Parathyroid adenoma (tissue), 2 donors: Measurements from ENCODE around the gene RAF1.

Experiments used
- H2AFZ ChIP-seq: fragments of 300-600 bp; sonication (generic); one replicate; pipeline ENCODE4 v1.7.0; 2017; ENCODE audit warnings: antibody characterized with exemption, mild to moderate bottlenecking
- H3K27ac ChIP-seq: fragments of 300-600 bp; sonication (generic); one replicate; pipeline ENCODE4 v1.7.0; 2017
- H3K27me3 ChIP-seq: fragments of 300-600 bp; sonication (generic); one replicate; pipeline ENCODE4 v1.7.0; 2017; ENCODE audit warnings: low read length; ENCODE audit not compliant: control insufficient read depth, insufficient read depth
- H3K36me3 ChIP-seq: fragments of 300-600 bp; sonication (generic); one replicate; pipeline ENCODE4 v1.7.0; 2017; ENCODE audit warnings: low read length; ENCODE audit not compliant: control insufficient read depth, insufficient read depth
- H3K4me1 ChIP-seq: fragments of 300-600 bp; sonication (generic); one replicate; pipeline ENCODE4 v1.7.0; 2017; ENCODE audit warnings: control low read depth
- H3K4me2 ChIP-seq: fragments of 300-600 bp; sonication (generic); one replicate; pipeline ENCODE4 v1.7.0; 2017; ENCODE audit warnings: low read length
- H3K4me3 ChIP-seq: fragments of 300-600 bp; sonication (generic); one replicate; pipeline ENCODE4 v1.7.0; 2017; ENCODE audit warnings: low read depth, low read length
- H3K79me2 ChIP-seq: fragments of 300-600 bp; sonication (generic); one replicate; pipeline ENCODE4 v1.7.0; 2017; ENCODE audit warnings: control low read depth
- H3K9ac ChIP-seq: fragments of 300-600 bp; sonication (generic); one replicate; pipeline ENCODE4 v1.7.0; 2017; ENCODE audit warnings: mild to moderate bottlenecking
- H3K9me3 ChIP-seq: fragments of 300-600 bp; sonication (generic); one replicate; pipeline ENCODE4 v1.7.0; 2017; ENCODE audit warnings: low read length; ENCODE audit not compliant: control insufficient read depth
- TF ChIP-seq, protein P1 (sequence below): fragments of 300-600 bp; sonication (generic); IDR thresholded peaks from one replicate; pipeline ENCODE4 v1.7.0; 2017; ENCODE audit warnings: antibody characterized with exemption, mild to moderate bottlenecking
- donor health status: primary hyperparathyroidism.

The RAF1 gene

DNA sequence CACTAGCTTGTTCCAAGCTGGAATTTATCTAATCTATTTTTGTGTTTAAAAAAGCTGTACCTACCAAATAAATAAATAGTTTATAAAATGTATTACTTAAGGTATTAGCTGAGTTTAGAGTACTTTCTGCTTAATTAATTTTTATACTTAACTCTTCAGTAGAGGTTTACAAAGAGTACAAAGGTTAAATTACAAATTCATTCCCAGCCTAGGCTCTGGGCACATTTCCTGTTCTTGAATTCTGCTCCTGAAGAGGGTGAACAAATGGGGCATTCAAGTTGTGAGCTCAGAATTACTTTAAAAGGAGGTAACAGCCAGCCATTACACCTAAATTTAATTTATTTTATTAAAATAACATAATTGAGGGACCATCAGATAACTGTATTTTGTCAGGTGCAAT, 80.6 kb downstream of the RAF1 start:
- H2AFZ ChIP-seq: no peak overlapping the region
- no peaks in the 10 kb centered on the region for H3K9me3 ChIP-seq
- no peak overlapping the region for H3K4me2 ChIP-seq
- no peaks in the 10 kb centered on the region for H3K27me3 ChIP-seq
- H3K4me3 ChIP-seq: no peak overlapping the region
- H3K4me1 ChIP-seq: no peaks in the 10 kb centered on the region
- no peaks in the 10 kb centered on the region for H3K36me3 ChIP-seq
- no peak overlapping the region for H3K27ac ChIP-seq
- no peak overlapping the region for H3K9ac ChIP-seq
- TF ChIP-seq, protein P1, sequence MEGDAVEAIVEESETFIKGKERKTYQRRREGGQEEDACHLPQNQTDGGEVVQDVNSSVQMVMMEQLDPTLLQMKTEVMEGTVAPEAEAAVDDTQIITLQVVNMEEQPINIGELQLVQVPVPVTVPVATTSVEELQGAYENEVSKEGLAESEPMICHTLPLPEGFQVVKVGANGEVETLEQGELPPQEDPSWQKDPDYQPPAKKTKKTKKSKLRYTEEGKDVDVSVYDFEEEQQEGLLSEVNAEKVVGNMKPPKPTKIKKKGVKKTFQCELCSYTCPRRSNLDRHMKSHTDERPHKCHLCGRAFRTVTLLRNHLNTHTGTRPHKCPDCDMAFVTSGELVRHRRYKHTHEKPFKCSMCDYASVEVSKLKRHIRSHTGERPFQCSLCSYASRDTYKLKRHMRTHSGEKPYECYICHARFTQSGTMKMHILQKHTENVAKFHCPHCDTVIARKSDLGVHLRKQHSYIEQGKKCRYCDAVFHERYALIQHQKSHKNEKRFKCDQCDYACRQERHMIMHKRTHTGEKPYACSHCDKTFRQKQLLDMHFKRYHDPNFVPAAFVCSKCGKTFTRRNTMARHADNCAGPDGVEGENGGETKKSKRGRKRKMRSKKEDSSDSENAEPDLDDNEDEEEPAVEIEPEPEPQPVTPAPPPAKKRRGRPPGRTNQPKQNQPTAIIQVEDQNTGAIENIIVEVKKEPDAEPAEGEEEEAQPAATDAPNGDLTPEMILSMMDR: no peak
- no peaks in the 10 kb centered on the region for H3K79me2 ChIP-seq

DNA sequence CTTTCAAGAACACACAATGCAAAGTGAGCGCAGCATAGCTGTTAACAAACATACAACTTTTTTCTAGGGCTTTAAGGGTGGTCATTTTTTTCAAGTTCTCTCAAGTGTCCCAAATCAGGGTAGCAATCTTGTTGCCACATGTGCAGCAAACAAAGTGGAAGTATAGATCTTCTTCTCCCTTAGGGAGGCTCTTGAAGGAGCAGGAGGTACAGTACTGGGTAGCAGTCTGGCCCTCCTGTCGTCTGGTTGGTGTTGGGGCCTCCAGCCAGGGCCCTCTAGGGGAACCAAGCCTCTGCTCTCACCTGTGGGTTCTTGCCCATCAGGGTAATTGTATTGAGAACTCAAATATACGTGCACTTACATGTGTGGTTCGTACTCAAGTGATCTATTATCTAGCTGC, 81.2 kb downstream of the RAF1 start:
- no peak overlapping the region for H2AFZ ChIP-seq
- no peak overlapping the region for H3K27ac ChIP-seq
- H3K4me1 ChIP-seq: no peaks in the 10 kb centered on the region
- H3K4me3 ChIP-seq: no peak overlapping the region
- TF ChIP-seq, protein P1: no peak
- H3K27me3 ChIP-seq: no peaks in the 10 kb centered on the region
- no peaks in the 10 kb centered on the region for H3K36me3 ChIP-seq
- no peak overlapping the region for H3K9ac ChIP-seq
- no peaks in the 10 kb centered on the region for H3K9me3 ChIP-seq
- no peak overlapping the region for H3K4me2 ChIP-seq
- no peaks in the 10 kb centered on the region for H3K79me2 ChIP-seq

DNA sequence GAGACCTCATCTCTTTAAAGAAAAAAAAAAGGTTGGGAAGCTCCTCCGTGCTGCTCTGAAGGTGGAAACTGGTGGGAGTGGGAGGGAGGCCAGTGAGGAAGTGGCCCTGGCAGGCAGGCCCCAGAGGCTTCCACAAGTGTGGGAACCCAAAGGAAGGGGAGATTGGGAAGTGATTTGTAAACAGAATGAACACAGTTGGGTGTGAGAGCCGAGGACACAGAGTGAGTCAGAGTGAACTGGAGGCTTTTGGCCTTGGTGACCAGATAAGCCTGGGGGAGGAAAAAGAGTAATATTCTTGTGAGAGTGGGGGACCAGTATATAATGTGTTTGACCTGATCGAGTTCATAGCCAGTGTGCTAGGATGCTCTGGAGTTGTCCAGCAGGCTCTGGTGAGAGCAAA, 84.0 kb downstream of the RAF1 start:
- Histone ChIP-seq H3K4me3 (no peak overlapping the region), H3K4me2 (no peak overlapping the region), H3K36me3 (no peaks in the 10 kb centered on the region), H2AFZ (no peak overlapping the region), H3K27me3 (no peaks in the 10 kb centered on the region), H3K9ac (no peak overlapping the region), H3K27ac (no peak overlapping the region), H3K79me2 (no peaks in the 10 kb centered on the region), H3K4me1 (no peaks in the 10 kb centered on the region), H3K9me3 (no peaks in the 10 kb centered on the region)
- TF ChIP-seq, protein P1: no peak

DNA sequence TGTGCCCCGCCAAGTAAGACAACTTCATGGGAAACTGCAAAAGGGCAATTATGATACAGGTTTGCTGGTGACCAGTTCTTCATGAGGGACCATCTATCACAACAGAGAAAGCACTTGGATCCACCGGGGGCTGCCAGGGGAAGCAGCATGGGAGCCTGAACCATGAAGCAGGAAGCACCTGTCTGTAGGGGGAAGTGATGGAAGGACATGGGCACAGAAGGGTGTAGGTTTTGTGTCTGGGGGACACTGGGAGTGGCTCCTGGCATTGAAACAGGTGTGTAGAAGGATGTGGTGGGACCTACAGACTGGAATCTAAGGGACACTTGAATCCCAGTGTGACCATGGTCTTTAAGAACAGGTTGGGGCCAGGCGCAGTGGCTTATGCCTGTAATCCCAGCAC, 84.5 kb downstream of the RAF1 start:
- H3K27ac ChIP-seq: no peak overlapping the region
- H3K9me3 ChIP-seq: no peaks in the 10 kb centered on the region
- no peak overlapping the region for H2AFZ ChIP-seq
- no peaks in the 10 kb centered on the region for H3K36me3 ChIP-seq
- TF ChIP-seq, protein P1: no peak
- no peaks in the 10 kb centered on the region for H3K27me3 ChIP-seq
- H3K4me3 ChIP-seq: no peak overlapping the region
- H3K79me2 ChIP-seq: no peaks in the 10 kb centered on the region
- H3K4me1 ChIP-seq: no peaks in the 10 kb centered on the region
- no peak overlapping the region for H3K9ac ChIP-seq
- H3K4me2 ChIP-seq: no peak overlapping the region

DNA sequence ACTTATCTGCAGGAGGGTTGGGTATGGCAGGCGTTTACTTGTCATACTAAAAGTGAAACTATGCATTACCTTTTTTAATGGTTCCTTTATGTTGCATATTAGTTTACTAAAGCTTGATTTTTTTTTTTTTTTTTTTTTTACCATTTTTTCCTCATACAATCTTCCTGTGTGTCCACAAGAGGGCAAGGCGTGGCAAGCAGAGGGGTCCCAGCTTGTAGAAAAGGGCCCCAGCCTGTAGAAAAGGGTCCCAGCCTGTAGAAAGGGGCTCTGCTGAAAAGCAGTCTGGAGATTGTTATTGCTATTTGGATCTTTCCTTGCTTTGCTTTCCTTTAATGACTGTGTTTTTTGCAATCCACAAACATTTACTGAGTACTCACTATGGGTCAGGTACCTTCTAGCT, 85.2 kb downstream of the RAF1 start:
- no peaks in the 10 kb centered on the region for H3K9me3 ChIP-seq
- no peak overlapping the region for H3K9ac ChIP-seq
- H3K4me1 ChIP-seq: no peaks in the 10 kb centered on the region
- TF ChIP-seq, protein P1: no peak
- H3K36me3 ChIP-seq: no peaks in the 10 kb centered on the region
- H2AFZ ChIP-seq: no peak overlapping the region
- H3K79me2 ChIP-seq: no peaks in the 10 kb centered on the region
- H3K4me3 ChIP-seq: no peak overlapping the region
- no peak overlapping the region for H3K27ac ChIP-seq
- H3K4me2 ChIP-seq: no peak overlapping the region
- no peaks in the 10 kb centered on the region for H3K27me3 ChIP-seq
